ENCODE results near the gene SCLY.
A peak's percentile ranks its signal among the peaks of the same experiment; 100 is the strongest.
"Not testable (repeated sequence)": the region's sequence is repeated elsewhere in the genome, so short reads cannot be mapped to it uniquely, and the experiment has no call there.

The SCLY gene, protein sequence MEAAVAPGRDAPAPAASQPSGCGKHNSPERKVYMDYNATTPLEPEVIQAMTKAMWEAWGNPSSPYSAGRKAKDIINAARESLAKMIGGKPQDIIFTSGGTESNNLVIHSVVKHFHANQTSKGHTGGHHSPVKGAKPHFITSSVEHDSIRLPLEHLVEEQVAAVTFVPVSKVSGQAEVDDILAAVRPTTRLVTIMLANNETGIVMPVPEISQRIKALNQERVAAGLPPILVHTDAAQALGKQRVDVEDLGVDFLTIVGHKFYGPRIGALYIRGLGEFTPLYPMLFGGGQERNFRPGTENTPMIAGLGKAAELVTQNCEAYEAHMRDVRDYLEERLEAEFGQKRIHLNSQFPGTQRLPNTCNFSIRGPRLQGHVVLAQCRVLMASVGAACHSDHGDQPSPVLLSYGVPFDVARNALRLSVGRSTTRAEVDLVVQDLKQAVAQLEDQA

DNA sequence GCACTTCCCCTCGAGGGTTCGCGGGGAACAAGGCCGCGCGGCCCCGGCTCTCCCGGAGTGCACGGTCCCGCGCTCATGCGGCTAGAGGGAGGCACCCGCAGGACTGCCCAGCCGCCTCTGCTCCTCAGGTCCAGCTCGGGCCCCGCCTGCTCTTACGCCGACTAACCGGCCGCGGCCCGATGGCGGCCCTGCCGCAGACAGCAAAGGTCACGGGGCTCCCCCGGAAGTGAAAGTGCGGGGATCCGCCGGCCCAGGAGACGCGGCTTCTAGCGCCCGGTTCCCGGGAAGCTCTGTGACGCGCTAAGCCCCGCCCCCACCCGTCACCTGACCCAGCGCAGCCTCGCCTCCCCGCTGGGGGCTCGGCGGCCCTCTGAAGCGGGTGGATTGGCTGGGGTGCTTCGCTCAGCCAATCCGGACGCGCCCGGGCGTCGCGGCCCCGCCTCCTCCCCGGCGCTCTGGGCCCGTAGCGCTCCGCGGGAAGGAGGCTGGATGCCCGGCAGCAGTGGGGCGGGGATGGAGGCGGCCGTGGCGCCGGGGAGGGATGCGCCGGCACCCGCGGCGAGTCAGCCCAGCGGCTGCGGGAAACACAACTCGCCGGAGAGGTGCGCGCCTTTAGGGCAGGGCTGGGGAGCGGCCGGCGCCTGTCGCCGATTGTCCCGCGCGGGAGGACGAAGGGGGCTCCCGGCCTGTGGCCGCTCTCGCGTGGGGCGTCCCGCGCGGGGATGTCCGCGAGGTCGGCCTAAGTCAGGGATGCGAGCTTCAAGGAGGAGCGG is at the start of gene SCLY:
Gene SCLY (plus strand): TSS at position 460 of the 773 bp plus-strand sequence. CDS start 54 bp downstream, at position 514.
- DNase-seq: peak; percentile 98

DNA sequence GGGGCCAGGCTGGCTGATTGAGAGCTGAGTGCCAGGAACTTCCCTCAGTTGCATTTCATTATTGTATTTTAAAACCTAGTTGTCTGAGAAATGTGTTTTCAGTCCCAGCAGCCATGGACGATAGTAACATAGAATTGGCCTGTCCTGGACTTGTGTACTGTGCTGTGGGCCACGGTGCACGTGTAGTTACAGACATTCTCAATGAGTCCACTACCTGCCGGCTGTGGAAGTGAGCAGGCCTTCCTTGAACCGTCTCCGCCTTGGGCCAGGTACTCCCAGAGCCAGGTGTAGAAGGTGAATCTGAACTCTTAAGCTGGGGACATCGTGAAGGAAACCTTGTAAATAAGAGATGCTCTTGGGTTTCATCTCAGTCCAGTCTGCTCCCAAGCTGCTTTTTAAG is 47.0 kb upstream of the SCLY start:
- no peak for DNase-seq

DNA sequence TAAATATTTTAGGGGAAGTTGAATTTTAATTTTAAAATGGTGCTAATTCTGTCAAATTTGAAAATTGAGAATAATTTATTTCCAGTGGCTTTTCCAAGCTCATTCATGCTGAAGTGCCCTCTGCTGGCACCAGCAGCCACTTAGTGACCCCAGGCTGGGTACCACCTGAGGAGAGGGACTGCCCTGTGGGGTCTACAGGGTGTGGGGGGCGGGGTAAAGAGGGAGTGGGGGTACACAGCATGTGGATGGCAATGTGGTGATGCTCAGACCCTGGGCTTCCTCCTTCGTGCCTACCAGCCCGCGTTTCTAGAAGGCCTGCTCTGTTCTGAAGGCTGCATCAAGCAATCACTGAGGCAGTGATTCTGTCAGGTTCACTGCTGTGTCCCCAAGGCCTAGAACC is 45.1 kb upstream of the SCLY start:
- no peak for DNase-seq

DNA sequence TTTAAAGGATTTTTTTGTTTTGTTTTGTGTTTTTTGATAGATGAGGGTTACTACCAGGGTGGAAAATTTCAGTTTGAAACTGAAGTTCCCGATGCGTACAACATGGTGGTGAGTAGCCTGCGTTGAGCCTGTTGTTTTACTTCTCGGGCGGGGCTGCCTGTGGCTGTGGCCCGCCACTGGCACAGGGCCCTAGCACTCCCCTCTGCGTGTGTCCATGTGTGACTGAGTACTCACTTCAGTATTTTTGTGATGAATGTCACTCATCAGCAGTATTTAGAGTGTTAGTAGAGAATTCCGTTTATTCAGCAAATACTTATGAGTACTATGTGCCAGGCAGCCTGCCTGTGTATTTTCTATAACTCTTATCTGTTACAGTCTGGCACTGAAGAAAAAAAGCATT is 44.3 kb upstream of the SCLY start:
- peak; percentile 66 for DNase-seq

GRCh38 chr2:238019962-238020361 is 40.8 kb upstream of the SCLY start:
- no peak for DNase-seq

- no peak for DNase-seq
Observed at GRCh38 chr2:238020816-238021215, 40.0 kb upstream of the SCLY start.

- no peak for DNase-seq
Observed at GRCh38 chr2:238021327-238021726, 39.5 kb upstream of the SCLY start.

- no peak for DNase-seq
Observed at GRCh38 chr2:238022594-238023157, 38.1 kb upstream of the SCLY start.

DNA sequence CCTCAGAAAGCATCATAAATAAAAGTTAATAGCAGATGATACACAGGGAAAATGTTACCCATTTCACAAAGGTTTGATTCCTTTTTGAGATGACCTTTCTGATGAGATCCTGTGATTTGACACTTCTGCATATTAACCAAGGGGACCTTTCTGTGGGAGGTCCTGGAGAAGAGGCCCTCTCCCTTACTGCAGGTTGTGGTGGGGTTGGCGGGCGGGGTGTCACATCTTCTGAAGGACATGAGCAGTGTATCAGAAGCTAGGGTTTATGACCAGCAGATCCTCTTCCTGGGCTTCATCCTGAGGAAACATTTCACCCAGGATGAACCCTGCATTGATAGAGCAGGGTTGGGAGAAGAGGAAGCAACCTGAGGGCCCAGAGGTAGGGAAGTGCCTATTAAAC is 37.2 kb upstream of the SCLY start:
- DNase-seq: no peak

DNA sequence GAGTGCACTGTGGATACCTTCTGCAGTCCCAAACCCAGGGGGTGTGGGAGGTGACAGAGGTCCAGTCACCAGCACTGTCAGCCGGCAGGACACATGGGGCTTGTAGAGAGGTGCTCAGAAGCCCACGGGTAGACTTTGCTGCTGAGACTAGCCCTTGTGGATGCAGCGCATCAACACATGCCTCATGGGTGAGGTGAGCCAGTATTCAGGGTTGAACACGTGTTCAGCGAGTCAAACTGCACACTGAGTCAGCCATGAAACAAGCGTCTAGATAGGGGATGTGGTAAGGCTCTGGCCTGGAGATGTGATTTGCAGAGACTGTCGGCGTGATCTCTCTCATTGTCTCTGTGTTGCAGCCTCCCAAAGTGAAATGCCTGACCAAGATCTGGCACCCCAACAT is 35.8 kb upstream of the SCLY start:
- no peak for DNase-seq

DNA sequence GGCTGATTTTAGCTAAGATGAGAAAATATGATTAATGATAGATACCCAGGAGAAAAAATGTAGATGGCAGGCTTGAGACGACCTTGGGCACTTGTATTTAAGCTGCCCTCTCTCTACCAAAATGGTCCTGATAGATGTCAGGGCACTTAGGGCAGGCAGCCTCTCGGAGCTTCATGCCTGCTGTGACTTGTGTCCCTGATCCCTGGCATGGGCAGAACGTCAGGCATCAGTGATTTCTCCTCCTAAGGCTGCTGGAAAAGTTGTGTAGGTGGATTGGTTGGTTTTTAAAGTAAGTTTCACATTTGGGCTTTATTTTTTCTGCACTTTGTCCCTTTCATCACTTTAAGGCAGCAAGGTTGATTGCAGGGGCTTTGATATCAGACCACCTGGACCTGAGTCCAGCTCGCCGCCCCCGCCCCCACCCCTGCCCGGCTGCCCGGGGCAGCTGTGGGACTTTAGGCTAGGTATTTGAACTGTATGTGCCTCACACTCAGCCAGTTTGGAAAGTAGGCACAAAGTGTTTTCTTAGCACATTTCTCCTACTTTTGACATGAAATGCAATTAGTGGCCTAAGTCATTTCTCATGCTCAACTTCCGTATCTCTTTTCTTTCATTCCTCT is 35.0 kb upstream of the SCLY start:
- DNase-seq: no peak

DNA sequence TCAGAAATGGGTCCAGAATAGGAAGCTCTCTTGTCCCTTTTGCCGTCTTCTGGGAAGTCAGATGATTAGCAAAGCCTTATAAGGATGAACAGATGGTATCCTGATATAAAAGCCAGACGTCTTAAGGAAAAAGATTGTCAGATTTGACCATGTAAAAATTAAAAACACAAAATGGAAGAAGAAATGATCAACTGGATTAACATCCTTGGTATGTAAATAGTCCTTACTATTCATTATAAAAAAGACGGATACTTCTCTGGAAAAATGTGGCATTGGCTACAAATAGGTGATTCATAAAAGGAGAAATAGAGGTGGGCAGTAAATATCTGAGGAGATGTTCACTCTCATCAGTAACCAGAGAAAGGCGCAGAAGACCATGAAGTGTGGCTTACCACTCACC is 33.7 kb upstream of the SCLY start:
- no peak for DNase-seq

DNA sequence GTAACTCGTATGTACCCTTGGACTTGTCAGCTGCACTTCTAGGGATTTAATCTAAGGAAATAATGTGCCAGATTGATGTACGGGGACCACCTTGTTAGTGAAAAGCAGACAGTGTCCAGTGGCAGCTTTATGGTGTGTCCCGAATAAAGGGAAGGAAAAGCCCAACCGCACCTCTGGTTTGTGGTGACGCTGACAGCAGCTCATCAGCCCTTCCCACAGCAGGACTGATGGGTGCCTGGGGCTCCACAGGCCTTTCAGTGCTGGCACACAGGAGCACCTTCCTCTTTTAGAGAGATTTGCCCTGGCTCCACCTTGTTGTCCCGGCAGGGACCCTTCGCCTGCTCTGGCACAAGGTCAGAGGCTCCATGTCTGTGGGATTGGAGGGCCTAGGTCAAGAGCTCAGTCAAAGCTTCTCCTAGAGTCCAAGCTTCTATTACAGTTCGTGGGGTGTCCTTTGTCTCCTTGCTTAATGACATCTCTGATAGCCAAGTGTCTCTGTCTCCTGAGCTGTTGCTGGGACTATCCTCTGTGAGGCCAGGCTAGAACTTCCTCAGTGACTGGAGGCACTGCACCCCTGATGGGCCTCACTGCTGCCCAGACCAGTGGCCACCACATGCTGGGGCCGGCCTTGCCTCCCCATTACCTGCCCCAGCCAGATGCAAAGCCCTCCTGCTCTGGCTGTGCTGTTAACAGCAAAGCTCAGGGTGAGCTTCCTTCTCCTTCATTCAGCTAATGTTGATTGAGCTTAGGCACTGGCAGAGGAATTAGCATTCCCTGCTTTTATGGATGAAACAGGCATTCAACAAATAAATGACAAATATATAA is 33.0 kb upstream of the SCLY start:
- no peak for DNase-seq

- no peak for DNase-seq
Observed at GRCh38 chr2:238029853-238030252, 30.9 kb upstream of the SCLY start.

- DNase-seq: no peak
Observed at GRCh38 chr2:238030422-238031155, 30.2 kb upstream of the SCLY start.

DNA sequence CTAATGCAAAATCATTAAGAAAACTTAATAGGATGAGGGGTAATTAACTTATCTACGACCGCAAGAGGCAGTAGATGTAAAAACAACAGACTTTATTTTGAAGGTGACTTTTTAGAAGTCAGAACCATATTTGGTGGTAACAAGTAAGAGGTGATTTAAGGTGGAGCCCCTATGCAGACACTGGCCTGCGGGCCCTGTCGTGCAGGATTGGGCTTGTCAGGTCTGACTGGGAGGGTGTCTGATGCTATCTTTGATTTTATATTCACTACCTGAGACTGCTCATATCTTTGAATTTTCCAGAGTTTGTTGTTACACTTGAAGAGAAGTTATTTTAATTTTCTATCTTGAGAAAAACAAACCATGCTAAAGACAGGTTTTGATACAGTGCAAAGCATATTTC is 29.1 kb upstream of the SCLY start:
- DNase-seq: no peak

- DNase-seq: no peak
Observed at GRCh38 chr2:238032755-238033337, 28.0 kb upstream of the SCLY start.

- DNase-seq: not testable (repeated sequence)
Observed at GRCh38 chr2:238033991-238034390, 26.8 kb upstream of the SCLY start.

DNA sequence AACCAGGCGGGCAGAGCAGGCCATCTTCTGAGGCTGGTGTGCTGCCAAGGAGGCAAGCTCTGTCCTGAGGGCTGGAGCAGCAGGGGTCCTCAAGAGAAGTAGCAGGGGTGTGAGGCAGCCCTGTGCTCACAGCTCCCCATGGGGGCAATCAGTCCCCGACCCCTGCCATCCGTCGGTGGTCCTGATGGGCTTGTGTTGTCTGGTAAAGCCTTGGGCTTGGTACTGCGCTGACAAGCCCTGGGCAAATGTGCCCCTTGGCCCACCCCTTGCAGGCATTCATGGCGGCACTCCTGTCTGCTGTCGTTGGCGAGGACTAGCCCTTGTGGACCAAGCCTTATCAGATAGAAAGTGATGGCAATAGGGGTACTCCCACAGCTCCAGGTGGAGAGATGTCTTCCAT is 22.6 kb upstream of the SCLY start:
- no peak for DNase-seq

DNA sequence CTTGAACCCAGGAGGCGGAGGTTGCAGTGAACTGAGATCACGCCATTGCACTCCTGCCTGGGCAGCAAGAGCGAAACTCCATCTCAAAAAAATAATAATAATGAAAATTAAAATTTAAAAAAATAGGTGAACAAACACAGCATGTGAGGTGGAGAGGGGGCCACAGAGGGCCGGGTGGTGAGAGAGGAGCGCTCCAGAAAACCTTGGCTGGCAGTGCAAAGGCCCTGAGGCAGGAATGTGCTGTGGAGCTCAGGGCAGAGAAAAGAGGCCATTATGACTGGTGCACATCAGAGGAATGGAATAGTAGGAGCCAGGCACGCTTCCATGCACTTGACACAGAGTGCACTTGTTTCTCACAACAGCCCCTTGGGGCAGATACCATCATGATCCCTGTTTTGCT is 21.6 kb upstream of the SCLY start:
- no peak for DNase-seq

- DNase-seq: no peak
Observed at GRCh38 chr2:238039985-238040384, 20.8 kb upstream of the SCLY start.
